Keratinocyte (primary cell): ENCODE measurements around the gene PPP2R5C. TPM values are rescaled to one million over a fixed set of nuclear protein-coding genes. Genes with fewer than 3 reads are reported as not detected.

Experiments used
- DNase-seq: peaks from one replicate; pipeline ENCODE4 v3.0.0-alpha.2; 2011; ENCODE audit warnings: low read depth, missing footprints, low spot score
- FAIRE-seq: peaks from 2 replicates; lab custom pipeline; 2011; peaks lifted over from hg19 to GRCh38; lab: Jason Lieb, UNC
- H2AFZ ChIP-seq: 2 replicates; pipeline ENCODE4 v1.6.0; 2012; ENCODE audit warnings: low read length, control low read depth, inconsistent platforms; ENCODE audit not compliant: control insufficient read depth
- H3K27ac ChIP-seq: 2 replicates; pipeline ENCODE4 v1.5.1; 2011; ENCODE audit warnings: low read length; ENCODE audit not compliant: control insufficient read depth, insufficient read depth
- H3K27me3 ChIP-seq: 3 replicates; pipeline ENCODE4 v1.6.0; 2011; ENCODE audit warnings: low read length; ENCODE audit not compliant: control insufficient read depth, insufficient read depth; ENCODE audit errors: extremely low read depth
- H3K36me3 ChIP-seq, 2 experiments: 2 replicates in 1 of 2; 3 replicates in 1 of 2; pipeline ENCODE4 v1.5.1; 2011; ENCODE audit warnings: low read length in 2 of 2, mild to moderate bottlenecking in 1 of 2; ENCODE audit not compliant: control insufficient read depth in 2 of 2, insufficient read depth in 2 of 2; ENCODE audit errors: extremely low read depth in 1 of 2
- H3K4me1 ChIP-seq: 3 replicates; pipeline ENCODE4 v1.5.1; 2011; ENCODE audit warnings: low read length; ENCODE audit not compliant: control insufficient read depth, insufficient read depth; ENCODE audit errors: extremely low read depth
- H3K4me2 ChIP-seq: 3 replicates; pipeline ENCODE4 v1.6.0; 2011; ENCODE audit warnings: low read depth, low read length; ENCODE audit not compliant: control insufficient read depth, insufficient read depth; ENCODE audit errors: extremely low read depth
- H3K4me3 ChIP-seq, 3 experiments: fragments of 200-600 bp in 1 of 3; sonication (generic) in 1 of 3; 2 replicates in 2 of 3; 3 replicates in 1 of 3; pipeline ENCODE4 v1.5.1; 2011 to 2016; ENCODE audit warnings: low read length in 3 of 3, mild to moderate bottlenecking in 3 of 3, control low read depth in 2 of 3, inconsistent platforms in 1 of 3, low read depth in 1 of 3, mixed read lengths in 1 of 3, mixed run types in 1 of 3, moderate library complexity in 1 of 3; ENCODE audit not compliant: control insufficient read depth in 2 of 3, insufficient read depth in 2 of 3; ENCODE audit errors: extremely low read depth in 1 of 3
- H3K79me2 ChIP-seq: 2 replicates; pipeline ENCODE4 v1.6.0; 2012; ENCODE audit warnings: low read length; ENCODE audit not compliant: control insufficient read depth, insufficient read depth
- H3K9ac ChIP-seq: 3 replicates; pipeline ENCODE4 v1.6.0; 2011; ENCODE audit warnings: low read length; ENCODE audit not compliant: control insufficient read depth, insufficient read depth; ENCODE audit errors: extremely low read depth
- H3K9me1 ChIP-seq: 3 replicates; pipeline ENCODE4 v1.6.0; 2011; ENCODE audit warnings: low read length; ENCODE audit not compliant: control insufficient read depth, insufficient read depth; ENCODE audit errors: extremely low read depth
- H3K9me3 ChIP-seq: 2 replicates; pipeline ENCODE4 v1.5.1; 2012; ENCODE audit warnings: low read depth, low read length; ENCODE audit not compliant: control insufficient read depth
- H4K20me1 ChIP-seq: 3 replicates; pipeline ENCODE4 v1.6.0; 2011; ENCODE audit warnings: low read length; ENCODE audit not compliant: control insufficient read depth, insufficient read depth; ENCODE audit errors: extremely low read depth
- EZH2 ChIP-seq: IDR thresholded peaks from one replicate; pipeline ENCODE4 v1.6.1; 2012; ENCODE audit warnings: inconsistent platforms, mild to moderate bottlenecking, low read length, moderate library complexity
- dilution Hi-C: fragments of 300-500 bp; cut with MboI; formaldehyde crosslinking; loops from one replicate; pipeline ENCODE4 v1.7.0; 2020; ENCODE audit warnings: low sequenced_read_pairs; ENCODE audit not compliant: extremely low pct_ligation_motif_present
- polyA plus RNA-seq, 5 experiments: library from polyadenylated mRNA; depleted of rRNA in 3 of 5; stranded (reverse) in 3 of 5; stranded (forward) in 1 of 5; unstranded in 1 of 5; fragments of >200 nt; gene quantifications; 1 replicate in 1 of 5; 2 replicates in 3 of 5; 3 replicates in 1 of 5; pipeline versions ENCODE4 v1.2.1 to v1.2.3, GENCODE V29; 2011 to 2012; ENCODE audit warnings: missing spikeins in 2 of 5, low read depth in 1 of 5, low replicate concordance in 1 of 5
- TF ChIP-seq, protein P1 (sequence below), 3 experiments: IDR thresholded peaks in 1 of 3; conservative IDR thresholded peaks in 1 of 3; optimal IDR thresholded peaks in 1 of 3; 2 replicates in 2 of 3; 3 replicates in 1 of 3; pipeline versions ENCODE3 to v1.5.1; 2011; ENCODE audit warnings: low read length in 3 of 3, mild to moderate bottlenecking in 3 of 3, moderate library complexity in 2 of 3, control low read depth in 1 of 3, inconsistent platforms in 1 of 3; ENCODE audit not compliant: insufficient read depth in 2 of 3; ENCODE audit errors: extremely low read depth in 1 of 3

PPP2R5C gene
- polyA plus RNA-seq, 1 donor (not counting 4 experiments of a cell fraction or from before 2014, with no cell fraction given), result 105 TPM

DNA sequence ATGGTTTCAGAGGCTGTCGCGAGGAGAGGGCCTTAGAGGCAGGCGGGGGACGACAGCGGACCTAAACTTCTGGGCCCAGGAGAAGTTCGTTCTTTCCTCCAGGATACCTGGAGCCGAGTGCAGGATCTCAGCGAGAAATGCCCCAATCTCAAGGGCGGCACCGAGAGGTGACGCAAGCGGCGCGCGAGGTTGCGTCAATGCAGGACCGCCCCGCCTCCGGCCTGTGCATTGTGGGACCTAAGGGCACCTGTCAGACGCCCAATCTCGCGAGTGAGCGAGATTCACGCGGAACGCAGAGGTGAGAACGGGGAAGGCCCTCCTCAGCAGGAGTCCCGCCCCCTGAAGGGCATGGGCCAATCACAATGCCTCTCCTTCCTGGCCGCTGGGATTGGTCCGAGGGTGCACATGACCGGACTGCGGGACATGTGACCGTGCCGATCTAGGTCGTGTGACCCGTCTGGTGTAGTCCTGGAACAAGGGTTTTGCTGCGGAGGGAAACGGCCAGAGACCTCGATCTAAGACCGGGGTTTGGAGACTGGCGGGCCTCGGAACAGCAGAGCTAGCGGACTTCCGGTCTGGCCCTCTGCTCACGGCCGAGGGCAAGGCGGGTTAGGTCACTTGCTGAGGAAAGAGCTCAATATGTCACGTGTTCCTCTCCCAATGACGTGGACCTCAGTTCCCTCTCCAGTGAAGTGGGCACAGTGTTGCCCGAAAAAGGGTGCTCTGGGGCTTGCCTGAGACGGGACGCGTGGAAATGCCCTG lies 186.6 kb downstream of the PPP2R5C start:
- H3K4me2 ChIP-seq, result peak overlapping the region; percentile 84
- H3K27me3 ChIP-seq, result no peaks in the 10 kb centered on the region
- no peaks in the 10 kb centered on the region for H3K9me3 ChIP-seq
- H3K36me3 ChIP-seq, result peaks cover 0 to 4% of the 10 kb centered on the region in 2 experiments
- H3K9me1 ChIP-seq, result no peaks in the 10 kb centered on the region
- H3K9ac ChIP-seq, result peak overlapping the region; percentile 100
- H3K79me2 ChIP-seq, result peaks cover 14% of the 10 kb centered on the region
- no peaks in the 10 kb centered on the region for H4K20me1 ChIP-seq
- dilution Hi-C loops, result no loop called here
- H3K4me3 ChIP-seq, result peak overlapping the region; percentile 74 to 99 (median 97)
- H2AFZ ChIP-seq, result peak overlapping the region; percentile 98
- peak; percentile 99 for DNase-seq
- TF ChIP-seq EZH2, result no peak
- TF ChIP-seq, protein P1, sequence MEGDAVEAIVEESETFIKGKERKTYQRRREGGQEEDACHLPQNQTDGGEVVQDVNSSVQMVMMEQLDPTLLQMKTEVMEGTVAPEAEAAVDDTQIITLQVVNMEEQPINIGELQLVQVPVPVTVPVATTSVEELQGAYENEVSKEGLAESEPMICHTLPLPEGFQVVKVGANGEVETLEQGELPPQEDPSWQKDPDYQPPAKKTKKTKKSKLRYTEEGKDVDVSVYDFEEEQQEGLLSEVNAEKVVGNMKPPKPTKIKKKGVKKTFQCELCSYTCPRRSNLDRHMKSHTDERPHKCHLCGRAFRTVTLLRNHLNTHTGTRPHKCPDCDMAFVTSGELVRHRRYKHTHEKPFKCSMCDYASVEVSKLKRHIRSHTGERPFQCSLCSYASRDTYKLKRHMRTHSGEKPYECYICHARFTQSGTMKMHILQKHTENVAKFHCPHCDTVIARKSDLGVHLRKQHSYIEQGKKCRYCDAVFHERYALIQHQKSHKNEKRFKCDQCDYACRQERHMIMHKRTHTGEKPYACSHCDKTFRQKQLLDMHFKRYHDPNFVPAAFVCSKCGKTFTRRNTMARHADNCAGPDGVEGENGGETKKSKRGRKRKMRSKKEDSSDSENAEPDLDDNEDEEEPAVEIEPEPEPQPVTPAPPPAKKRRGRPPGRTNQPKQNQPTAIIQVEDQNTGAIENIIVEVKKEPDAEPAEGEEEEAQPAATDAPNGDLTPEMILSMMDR (optimal IDR thresholded peaks at IDR 0.05 in 1 of 3, IDR thresholded peaks at IDR 0.05 in 1 of 3, conservative IDR thresholded peaks at IDR 0.05 in 1 of 3; ENCODE audit: extremely low read depth in 1 of 3, insufficient read depth in 2 of 3, low read length in 3 of 3), result no peak
- H3K4me1 ChIP-seq, result peaks cover 6% of the 10 kb centered on the region
- H3K27ac ChIP-seq, result peak overlapping the region; percentile 99
- peak; percentile 93 for FAIRE-seq

DNA sequence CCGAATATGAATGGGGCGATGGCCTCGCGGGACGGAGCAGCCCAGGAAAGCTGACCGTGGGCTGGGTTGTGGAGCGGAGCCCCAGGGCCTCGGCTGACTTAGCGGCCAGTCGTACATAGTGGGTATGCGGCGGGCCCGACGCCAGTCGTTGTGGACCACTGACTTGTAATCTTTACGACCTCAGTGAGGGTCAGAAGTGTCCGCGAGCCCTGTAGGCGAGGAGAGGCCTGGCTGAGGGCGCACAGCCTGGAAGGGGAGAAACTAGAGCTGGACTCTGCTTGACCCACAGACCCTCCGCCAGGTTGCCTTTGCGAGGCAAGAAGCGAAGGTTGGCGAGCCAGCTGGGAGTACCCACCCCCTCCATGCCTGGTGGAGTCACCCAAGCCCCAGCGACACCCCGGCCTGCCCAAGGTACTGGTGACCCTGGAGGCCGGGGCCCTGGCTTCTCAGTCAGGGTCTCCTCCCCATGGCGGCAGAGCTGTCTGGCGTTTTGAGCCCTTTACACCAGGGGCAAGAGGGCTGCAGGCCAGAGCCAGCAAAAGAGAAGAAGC lies 187.2 kb downstream of the PPP2R5C start:
- Histone ChIP-seq H3K4me2 (peak overlapping the region; percentile 84), H3K9me1 (no peaks in the 10 kb centered on the region), H3K27me3 (no peaks in the 10 kb centered on the region), H2AFZ (peak overlapping the region; percentile 98), H3K79me2 (peaks cover 14% of the 10 kb centered on the region), H3K4me3 (peak overlapping the region; percentile 63 to 99 (median 78)), H3K9ac (peak overlapping the region; percentile 100), H3K36me3 (peaks cover 0 to 4% of the 10 kb centered on the region in 2 experiments), H3K27ac (peak overlapping the region; percentile 99), H3K9me3 (no peaks in the 10 kb centered on the region), H4K20me1 (no peaks in the 10 kb centered on the region), H3K4me1 (peaks cover 6% of the 10 kb centered on the region)
- TF ChIP-seq, protein P1 (optimal IDR thresholded peaks at IDR 0.05 in 1 of 3, IDR thresholded peaks at IDR 0.05 in 1 of 3, conservative IDR thresholded peaks at IDR 0.05 in 1 of 3; ENCODE audit: extremely low read depth in 1 of 3, insufficient read depth in 2 of 3, low read length in 3 of 3), result no peak
- TF ChIP-seq EZH2, result no peak
- DNase-seq (no peak), FAIRE-seq (no peak)
- dilution Hi-C loops, result no loop called here
